HG03575 (cell line): Measurements from ENCODE around the gene LCNL1.

Experiments
- ATAC-seq: cut with Tn5 transposase; IDR thresholded peaks from one replicate; pipeline ENCODE4 v1.9.1; 2021; ENCODE audit not compliant: unreplicated experiment, insufficient number of reproducible peaks, low FRiP score; ENCODE audit errors: extremely low read depth

The LCNL1 gene

DNA sequence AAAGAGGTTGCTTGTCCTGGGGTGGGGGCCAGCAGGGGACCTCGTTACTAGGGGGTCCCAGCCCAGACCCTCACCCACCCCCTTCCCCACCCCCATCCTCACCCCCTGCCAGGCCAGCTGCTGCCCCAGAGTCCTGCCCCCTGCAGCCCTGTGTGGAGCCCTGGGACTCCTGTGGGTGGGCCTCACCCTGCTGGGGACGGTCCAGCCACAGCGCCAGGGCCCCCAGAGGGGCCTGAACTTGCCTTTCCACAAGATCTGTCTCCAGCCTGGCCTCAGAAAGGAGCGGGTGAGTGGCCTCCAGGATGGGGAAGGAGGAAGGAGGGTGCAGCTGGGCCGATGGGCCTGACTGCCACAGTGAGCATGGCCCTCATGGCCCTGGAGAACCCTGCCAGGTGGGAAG lies 13.0 kb upstream of the LCNL1 start:
- no peak for ATAC-seq

DNA sequence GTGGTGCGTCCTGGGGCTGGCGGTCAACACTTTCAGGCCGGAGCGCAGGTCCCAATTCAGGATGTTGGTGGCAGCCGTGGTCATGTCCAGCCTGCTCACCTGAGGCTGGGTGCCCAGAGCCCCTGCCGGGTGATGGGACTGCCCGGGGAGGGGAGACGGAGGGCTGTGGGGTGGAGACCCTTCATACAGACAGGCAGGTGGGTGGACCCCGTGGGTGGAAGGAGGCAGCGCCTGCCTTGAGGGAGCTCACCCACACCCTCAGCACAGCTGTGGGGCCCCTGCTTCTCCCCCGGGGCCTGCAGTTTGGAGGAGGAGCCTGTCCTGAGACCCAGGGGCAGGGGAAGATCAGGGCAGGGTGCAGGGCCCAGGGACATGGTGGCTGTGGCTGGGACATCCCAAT lies 12.4 kb upstream of the LCNL1 start:
- no peak for ATAC-seq

DNA sequence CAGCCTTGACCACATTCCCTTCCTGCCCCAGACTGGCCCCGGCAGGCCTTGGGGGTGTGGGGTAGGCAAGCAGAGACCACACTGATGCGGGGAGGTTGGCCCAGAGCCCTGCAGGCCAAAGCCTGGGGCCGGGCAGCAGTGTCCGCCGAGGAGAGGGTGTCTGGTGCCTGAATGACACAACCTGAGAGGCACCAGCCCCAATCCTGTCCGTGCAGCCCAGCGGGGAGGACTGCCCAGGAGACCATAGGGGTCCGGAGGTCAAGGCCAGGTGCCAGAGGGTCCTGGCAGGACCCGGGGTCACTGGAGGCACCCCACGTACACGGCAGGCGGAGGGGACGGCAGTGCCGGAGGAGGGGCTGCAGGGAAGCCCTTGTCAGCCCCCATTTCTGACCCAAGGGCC lies 11.0 kb upstream of the LCNL1 start:
- no peak for ATAC-seq

DNA sequence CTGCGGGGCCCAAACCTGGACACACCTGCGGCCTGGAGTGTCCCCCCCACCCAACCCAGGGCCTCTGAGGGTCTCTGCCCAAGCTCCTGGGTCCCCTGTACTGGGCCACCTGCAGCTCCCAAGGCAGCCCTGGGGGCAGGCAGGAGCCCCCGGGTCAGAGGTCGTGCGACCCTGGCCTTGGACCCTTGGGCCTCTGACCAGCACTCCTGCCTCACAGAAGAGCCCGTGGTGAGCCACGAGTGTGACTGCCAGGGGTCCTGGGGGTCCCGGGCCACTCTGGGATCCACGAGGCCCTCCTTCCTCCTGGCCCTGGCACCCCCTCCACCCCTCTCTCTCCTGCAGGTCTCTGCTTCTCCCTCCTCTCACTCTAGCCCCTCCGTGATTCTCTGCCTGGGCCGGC lies 10.5 kb upstream of the LCNL1 start:
- no peak for ATAC-seq

DNA sequence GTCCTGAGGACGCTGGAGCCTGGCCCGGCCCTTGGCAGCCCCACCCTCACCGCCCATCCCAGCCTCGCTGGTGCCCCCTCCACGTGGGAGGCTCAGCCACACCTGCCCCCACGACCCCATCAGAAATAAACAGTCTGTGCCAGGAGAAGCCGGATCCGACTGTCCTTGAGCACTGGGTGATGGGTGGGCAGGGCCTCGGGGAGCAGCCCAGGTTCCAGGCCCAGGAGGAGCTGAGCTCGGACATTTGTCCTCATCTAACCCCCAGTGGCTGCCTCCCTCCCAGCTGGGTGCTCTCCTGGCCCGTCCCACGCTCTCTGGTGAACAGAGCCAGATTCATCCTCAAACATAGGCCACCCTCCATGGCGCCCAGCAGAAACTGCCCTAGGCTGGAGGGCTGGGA lies 10.1 kb upstream of the LCNL1 start:
- no peak for ATAC-seq

DNA sequence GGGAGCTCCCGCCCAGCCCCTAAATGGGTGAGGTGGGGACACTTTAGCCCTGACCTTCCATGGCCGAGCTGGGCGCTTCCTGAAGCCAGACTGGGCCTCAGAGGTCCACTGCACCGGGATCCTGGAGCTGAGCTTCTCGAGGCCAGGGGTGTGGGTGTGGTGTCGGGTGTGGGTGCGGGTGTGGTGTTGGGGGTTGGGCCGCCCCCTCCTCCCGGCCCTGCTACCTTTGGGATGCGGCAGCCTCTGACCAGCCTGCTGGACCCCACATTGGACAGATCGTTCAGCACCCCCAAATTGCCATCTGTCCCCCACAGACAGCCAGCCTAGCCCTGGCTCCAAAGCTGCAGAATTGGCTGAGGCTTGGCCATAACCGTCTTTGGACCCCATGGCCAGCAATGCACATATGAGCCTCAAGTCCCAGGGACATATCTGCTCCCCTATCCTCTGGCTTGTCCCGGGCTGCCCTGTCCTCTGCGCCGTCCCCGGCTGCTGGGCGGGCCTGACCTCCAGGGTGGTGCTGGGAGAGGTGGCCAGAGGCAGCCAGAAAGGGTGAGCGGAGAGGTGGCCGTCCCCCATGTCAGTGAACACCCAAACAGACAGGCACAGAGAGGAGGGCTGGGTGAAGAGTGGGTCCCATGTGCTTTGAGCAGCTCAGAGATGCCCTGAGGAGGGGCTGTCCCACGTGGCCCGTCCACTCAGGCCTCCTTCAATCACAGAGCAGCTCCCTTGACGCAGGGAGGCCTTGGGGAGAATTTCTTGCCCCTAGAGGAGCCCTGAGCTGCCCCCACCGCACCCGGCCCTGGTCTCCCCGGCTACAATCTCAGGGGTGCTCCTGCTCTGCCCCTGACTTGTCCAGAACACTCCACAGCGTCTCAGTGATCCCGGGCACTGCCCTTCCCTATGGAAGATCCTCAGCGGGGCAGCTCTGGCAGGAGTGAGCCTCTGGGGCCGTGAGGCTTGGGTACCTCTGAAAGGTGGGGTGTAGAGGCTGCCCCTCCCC lies 8.9 kb upstream of the LCNL1 start:
- no peak for ATAC-seq

DNA sequence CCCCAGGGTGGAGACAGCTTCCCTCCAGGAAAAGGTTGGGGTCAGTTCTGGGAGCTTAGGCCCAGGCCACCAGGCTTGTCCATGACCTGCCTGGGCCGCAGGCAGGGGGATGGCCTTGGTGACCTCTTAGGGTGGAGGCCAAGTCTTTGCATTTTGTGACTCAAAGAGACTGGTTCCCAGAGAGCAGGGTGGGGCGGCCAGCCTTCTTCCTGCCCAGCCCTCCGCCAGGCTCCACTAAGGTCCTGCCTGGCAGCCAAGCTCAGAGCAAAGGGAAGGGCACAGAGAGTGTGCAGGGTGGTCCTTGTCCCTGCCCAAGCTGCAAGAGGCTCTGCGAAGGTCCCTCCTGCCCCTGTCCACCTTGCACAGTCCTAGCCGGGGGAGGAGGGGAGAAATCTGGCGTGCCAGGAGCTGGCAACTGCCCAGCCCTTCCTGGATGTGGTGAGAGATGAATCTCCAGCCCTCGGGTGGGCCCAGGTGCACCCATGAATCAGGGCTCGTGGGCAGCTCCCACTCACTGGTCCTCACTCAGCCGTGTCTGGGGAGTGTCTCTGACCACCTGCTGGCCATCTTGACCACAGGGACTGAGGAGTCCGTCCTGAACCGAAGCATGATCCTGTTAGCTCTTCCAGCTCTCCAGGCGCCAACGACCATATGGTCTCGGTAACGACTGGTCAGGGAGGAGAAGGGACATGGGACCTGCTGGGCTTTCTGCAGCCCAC lies 7.8 kb upstream of the LCNL1 start:
- ATAC-seq, result no peak

DNA sequence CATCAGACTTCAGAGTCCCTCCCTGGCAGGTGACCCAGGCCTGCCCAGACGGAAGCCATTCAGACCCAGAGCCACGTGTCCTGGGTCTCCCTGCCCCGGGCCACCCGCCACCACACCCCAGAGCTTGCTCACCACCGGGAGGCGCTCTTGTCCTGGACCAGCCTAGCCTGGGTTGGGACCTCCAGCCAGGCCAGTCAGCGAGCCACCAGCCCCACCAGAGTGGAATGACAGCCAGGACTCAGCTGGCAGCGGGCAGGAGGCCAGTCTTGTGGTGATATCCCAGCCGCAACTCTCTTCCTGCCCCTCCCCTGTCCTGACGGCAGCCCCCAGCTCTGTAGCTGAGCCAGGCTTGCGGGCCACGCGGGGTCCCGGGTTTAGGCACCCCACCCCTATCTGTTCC lies 7.1 kb upstream of the LCNL1 start:
- ATAC-seq, result no peak

DNA sequence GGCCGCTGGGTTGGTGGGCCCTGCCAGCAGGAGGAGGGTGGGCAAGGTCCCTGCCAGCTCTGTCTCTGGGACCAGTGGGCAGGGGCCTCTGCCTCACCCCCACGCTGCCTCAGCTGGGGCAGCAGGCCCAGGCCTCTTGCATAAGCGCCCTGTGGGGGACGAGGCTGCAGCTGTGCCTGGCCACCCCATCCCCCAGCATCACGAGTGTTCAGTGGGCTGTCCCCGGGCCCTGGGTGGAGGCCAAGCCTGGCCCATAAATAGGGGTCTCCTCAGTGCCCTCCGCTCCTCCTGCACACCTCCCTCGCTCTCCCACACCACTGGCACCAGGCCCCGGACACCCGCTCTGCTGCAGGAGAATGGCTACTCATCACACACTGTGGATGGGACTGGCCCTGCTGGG lies 5.6 kb upstream of the LCNL1 start, which contains the start of gene PTGDS:
TSS of gene PTGDS (plus strand) at position 282 of the 400 bp plus-strand sequence. CDS start at position 357, 75 bp downstream.
- ATAC-seq, result no peak

DNA sequence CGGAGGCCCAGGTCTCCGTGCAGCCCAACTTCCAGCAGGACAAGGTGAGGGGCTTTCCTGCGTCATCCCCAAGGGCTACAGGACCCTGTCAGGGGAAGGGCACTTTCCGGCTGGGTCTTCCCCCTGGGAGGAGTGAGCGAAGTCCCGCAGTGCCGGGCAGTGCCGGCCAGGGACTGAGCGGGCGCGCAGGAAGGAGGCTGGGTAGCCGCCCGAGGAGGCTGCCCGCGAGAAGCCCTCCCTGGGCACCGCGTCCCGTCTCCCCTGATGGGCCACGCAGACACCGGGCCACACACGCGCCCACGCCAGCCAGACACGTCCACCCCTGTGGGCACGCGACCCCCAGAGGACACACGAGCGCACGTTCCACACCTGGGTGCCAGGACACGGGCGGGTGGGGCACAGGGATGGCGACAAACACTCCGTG lies 5.1 kb upstream of the LCNL1 start:
- no peak for ATAC-seq

DNA sequence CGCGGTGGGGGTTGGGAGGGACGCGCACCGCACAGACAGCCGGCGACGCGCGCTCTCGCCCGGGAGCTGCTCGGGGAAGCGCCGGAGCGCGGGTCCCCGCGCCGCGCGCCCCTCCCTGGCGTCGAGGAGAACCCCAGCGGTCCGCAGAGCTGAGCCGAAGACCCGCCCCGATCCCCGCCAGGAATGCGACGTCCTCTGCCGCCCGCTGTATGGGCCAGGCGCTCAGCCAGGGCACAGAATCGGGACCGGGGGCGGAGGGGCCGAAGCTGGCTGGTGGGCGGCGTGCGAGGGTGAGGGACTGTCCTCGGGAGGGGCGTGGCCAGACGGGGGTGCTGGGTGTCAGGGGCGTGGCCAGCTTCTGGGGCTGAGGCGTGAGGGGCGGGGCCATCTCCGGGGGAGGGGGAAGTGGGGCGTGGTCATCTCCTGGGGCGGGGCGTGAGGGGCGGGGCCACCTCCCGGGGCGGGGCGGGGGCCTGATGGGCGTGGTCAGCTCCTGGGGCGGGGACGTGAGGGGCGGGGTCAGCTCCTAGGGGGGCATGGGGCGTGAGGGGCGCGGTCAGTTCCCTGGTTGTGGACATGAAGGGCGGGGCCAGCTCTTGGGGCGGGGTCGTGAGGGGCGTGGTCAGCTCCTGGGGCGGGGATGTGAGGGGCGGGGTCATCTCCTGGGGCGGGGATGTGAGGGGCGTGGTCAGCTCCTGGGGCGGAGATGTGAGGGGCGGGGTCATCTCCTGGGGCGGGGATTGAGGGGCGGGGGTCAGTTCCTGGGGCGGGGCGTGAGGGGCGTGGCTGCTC lies 4.5 kb upstream of the LCNL1 start:
- ATAC-seq, result no peak

DNA sequence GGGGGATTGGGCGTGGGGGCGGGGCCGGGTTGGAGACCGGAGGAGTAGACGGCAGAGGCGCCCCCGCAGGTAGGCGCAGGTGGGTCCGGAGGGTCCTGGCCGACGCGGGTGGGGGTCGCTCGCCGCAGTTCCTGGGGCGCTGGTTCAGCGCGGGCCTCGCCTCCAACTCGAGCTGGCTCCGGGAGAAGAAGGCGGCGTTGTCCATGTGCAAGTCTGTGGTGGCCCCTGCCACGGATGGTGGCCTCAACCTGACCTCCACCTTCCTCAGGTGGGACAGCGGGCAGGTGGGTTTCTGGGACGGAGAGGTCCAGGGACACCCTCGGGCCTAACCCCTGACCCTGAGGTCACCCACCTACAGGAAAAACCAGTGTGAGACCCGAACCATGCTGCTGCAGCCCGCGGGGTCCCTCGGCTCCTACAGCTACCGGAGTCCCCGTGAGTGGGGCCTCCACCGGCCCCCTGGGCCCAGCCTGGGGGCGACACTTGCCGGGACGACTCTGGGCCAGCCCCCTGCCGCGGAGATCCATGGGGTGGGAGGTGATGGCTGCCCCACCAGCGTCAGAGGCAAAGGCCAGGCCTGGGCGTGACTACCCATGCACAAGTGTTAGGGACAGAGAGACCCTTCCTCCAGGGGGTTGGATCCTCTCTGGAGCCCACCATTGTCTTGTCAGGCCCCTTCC lies 3.8 kb upstream of the LCNL1 start:
- ATAC-seq, result no peak

DNA sequence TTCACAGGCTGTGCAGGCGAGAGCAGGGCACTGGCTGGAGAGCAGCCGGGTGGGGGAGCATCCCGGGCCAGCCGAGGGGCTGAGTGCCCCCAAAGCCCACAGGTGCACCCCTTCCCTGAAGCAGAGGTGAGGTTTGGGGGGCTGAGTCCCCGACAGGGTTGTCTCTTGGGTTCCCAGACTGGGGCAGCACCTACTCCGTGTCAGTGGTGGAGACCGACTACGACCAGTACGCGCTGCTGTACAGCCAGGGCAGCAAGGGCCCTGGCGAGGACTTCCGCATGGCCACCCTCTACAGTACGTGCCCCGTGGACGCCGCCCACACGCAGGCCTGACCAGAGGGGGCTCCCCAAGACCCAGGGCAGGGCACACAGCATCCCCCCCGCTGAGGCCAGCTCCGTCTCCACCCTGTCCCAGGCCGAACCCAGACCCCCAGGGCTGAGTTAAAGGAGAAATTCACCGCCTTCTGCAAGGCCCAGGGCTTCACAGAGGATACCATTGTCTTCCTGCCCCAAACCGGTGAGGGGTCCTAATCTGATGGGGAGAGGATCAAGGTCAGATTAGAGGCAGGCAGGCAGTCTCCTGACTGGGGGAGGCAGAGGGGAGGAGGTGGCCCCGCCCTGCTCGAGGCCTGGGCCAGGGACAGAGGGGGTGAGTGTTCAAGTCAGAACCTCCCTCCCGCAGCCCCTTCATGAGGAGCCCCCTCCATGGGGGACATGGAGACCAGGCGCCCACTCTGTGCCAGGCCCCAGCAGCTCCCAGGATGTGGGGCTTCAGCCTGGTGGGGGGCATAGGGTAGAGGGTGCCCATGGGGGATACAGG lies 2.8 kb upstream of the LCNL1 start:
- no peak for ATAC-seq

DNA sequence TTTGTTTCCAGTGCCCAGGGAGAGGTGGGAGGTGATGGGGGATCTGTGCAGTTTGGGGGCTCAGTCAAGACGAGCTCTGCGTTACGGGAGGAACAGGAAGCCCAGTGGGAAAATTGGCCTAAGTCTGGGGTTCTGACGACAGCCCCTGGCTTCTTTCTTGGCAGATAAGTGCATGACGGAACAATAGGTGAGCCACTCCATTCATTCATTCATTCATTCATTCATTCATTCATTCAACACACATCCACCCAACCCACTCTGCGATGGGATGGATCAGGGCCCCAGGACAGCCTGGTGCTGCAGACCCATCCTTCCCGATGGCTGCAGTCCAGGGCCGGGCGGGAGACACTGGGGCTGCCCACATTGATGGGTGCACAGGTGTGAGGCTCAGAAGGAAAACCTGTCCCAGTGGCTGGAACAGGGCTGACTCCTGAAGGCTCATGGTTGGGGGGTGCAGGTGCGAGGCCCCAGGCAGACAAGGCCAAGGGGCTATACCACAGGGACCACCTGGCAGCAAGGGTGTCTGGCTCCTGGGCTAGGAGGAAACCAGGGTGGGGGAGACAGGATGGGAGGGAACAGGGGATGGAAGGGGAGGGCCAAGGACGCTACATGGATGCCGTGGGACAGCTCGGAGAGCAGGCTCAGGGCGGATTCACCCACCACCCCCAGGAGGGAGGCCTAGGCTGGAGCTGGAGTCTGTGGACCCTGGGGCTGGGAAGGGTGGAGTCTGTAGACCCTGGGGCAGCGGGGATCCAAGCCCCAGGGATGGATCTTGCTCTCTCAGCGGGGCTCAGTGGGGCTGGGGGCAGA lies 1.9 kb upstream of the LCNL1 start:
- no peak for ATAC-seq

DNA sequence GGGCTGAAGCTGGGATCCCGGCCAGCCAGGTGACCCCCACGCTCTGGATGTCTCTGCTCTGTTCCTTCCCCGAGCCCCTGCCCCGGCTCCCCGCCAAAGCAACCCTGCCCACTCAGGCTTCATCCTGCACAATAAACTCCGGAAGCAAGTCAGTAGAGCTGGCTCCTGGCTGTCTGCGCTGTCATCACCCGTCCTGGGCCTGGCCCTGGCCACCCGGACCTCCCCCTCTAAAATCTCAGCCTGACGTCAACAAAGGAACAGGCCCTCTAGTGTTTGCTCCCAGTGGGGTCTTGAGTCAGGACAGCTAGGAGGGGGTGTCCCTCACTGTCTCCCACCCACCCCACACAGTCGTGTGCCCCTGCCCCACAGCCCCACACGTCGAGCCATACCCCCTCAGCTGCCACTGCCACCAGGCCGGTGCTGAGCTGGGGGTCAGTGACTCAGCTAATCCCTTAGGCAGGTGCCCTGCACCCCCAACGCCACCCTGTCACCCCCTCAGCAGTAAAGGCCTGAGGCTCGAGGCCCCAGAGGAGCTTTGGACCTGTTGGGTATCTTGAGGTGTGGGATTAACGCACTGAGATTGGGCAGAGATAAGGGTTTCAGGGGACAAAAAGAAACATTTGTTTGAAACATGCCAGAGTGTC lies 1.1 kb upstream of the LCNL1 start:
- no peak for ATAC-seq

DNA sequence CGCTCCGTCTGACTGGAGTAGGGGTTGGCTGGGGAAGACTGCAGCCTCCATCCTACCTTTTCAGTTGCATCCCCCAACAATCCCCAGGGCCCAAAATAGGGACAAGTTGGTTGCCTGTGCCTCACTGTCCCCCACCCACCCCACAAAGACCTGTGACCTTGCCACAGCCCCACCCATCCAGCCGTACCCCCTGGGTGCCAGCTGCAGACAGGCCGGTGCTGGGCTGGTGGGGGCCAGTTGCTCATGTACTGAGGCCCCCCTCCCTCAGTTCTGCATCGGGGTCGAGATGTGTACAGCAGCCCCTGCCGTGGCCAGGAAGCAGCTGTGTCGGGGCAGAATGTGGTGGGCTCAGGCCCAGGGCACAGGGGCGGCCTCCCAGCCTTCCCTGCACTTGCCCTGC lies 374 bp downstream of the LCNL1 start:
- no peak for ATAC-seq
